H1 (cell line): ENCODE data around the gene PHTF2. TPM values are rescaled to one million over a fixed set of nuclear protein-coding genes. Genes with fewer than 3 reads are reported as not detected.

Experiments
- CTCF ChIA-PET: fragments of 300-600 bp; sonication (Branson Sonifier 250); formaldehyde crosslinking; loops from one replicate; lab custom pipeline; 2021; ENCODE audit not compliant: partially characterized antibody; lab: Charles Lee
- POLR2A ChIA-PET: fragments of 300-600 bp; sonication (Branson Sonifier 250); formaldehyde crosslinking; loops from one replicate; lab custom pipeline; 2021; ENCODE audit warnings: inconsistent platforms; ENCODE audit not compliant: partially characterized antibody; lab: Charles Lee
- DNase-seq, 2 experiments: peaks; one replicate each; pipeline versions ENCODE4 v3.0.0 to v3.0.0-alpha.2; 2010 to 2022; ENCODE audit warnings: low spot score in 2 of 2, low read depth in 1 of 2, mixed read lengths in 1 of 2
- FAIRE-seq: peaks from 2 replicates; lab custom pipeline; 2011; peaks lifted over from hg19 to GRCh38; lab: Jason Lieb, UNC
- H2AFZ ChIP-seq: 2 replicates; pipeline ENCODE4 v1.8.1; 2012; ENCODE audit warnings: low read length, inconsistent platforms
- H2AK5ac ChIP-seq: 2 replicates; pipeline ENCODE4 v1.6.1; 2013; ENCODE audit warnings: low read depth, low read length
- H2BK120ac ChIP-seq: replicated peaks from 2 replicates; pipeline ENCODE3; 2013; ENCODE audit warnings: low read depth, low read length, inconsistent platforms
- H2BK12ac ChIP-seq: 2 replicates; pipeline ENCODE4 v1.6.1; 2013; ENCODE audit warnings: low read depth, low read length
- H2BK15ac ChIP-seq: 2 replicates; pipeline ENCODE4 v1.6.1; 2013; ENCODE audit warnings: low read length
- H2BK20ac ChIP-seq: 2 replicates; pipeline ENCODE4 v1.6.1; 2013; ENCODE audit warnings: low read length
- H2BK5ac ChIP-seq: 2 replicates; pipeline ENCODE4 v1.6.1; 2013; ENCODE audit warnings: low read depth, low read length
- H3K14ac ChIP-seq: 2 replicates; pipeline ENCODE4 v1.6.1; 2013; ENCODE audit warnings: inconsistent platforms; ENCODE audit not compliant: insufficient read length
- H3K18ac ChIP-seq: 2 replicates; pipeline ENCODE4 v1.6.1; 2013; ENCODE audit warnings: low read length; ENCODE audit errors: extremely low read depth
- H3K23ac ChIP-seq: 2 replicates; pipeline ENCODE4 v1.6.1; 2013; ENCODE audit warnings: inconsistent platforms; ENCODE audit not compliant: insufficient read length
- H3K23me2 ChIP-seq: 2 replicates; pipeline ENCODE4 v1.6.1; 2013; ENCODE audit warnings: low read depth, low read length
- H3K27ac ChIP-seq: 2 replicates; pipeline ENCODE4 v1.6.1; 2011; ENCODE audit warnings: low read depth, low read length, inconsistent platforms
- H3K27me3 ChIP-seq, 4 experiments: replicated peaks in 1 of 4; 1 replicate in 1 of 4; 2 replicates in 3 of 4; pipeline versions ENCODE4 v1.6.1 to v1.8.1; 2011 to 2013; ENCODE audit warnings: low read length in 3 of 4, mild to moderate bottlenecking in 3 of 4, inconsistent platforms in 2 of 4, mixed read lengths in 2 of 4, moderate library complexity in 1 of 4; ENCODE audit not compliant: control insufficient read depth in 3 of 4, insufficient read depth in 3 of 4; ENCODE audit errors: extremely low read depth in 1 of 4
- H3K36me3 ChIP-seq, 4 experiments: 2 replicates each; pipeline versions ENCODE4 v1.6.1 to v1.8.1; 2011 to 2013; ENCODE audit warnings: mild to moderate bottlenecking in 4 of 4, low read length in 3 of 4, moderate library complexity in 2 of 4, control low read depth in 1 of 4, inconsistent platforms in 1 of 4; ENCODE audit not compliant: insufficient read depth in 4 of 4, control insufficient read depth in 2 of 4
- H3K4ac ChIP-seq: replicated peaks from 2 replicates; pipeline ENCODE3; 2013; ENCODE audit warnings: low read length, low read depth, mixed read lengths, inconsistent platforms; ENCODE audit not compliant: insufficient read length
- H3K4me1 ChIP-seq, 4 experiments: replicated peaks in 1 of 4; 1 replicate in 1 of 4; 2 replicates in 3 of 4; pipeline versions ENCODE4 v1.6.1 to v1.8.1; 2011 to 2013; ENCODE audit warnings: low read length in 3 of 4, inconsistent platforms in 2 of 4, mixed read lengths in 1 of 4; ENCODE audit not compliant: insufficient read depth in 4 of 4, control insufficient read depth in 3 of 4
- H3K4me2 ChIP-seq, 2 experiments: 2 replicates each; pipeline versions ENCODE4 v1.6.1 to v1.8.1; 2011 to 2013; ENCODE audit warnings: low read depth in 2 of 2, low read length in 2 of 2, control low read depth in 1 of 2, inconsistent platforms in 1 of 2, mild to moderate bottlenecking in 1 of 2; ENCODE audit not compliant: insufficient read depth in 1 of 2
- H3K4me3 ChIP-seq, 4 experiments: fragments of 200-600, 300-600 bp in 1 of 4; sonication (generic), shearing (Covaris generic), sonication (Bioruptor Twin) in 1 of 4; 2 replicates each; pipeline versions ENCODE4 v1.5.1 to v1.8.1; 2011 to 2016; ENCODE audit warnings: low read length in 4 of 4, low read depth in 3 of 4, control low read depth in 2 of 4, inconsistent platforms in 2 of 4, mild to moderate bottlenecking in 2 of 4, mixed read lengths in 1 of 4, moderate library complexity in 1 of 4; ENCODE audit not compliant: insufficient read depth in 2 of 4; ENCODE audit errors: extremely low read depth in 1 of 4
- H3K56ac ChIP-seq: replicated peaks from 2 replicates; pipeline ENCODE3; 2013; ENCODE audit warnings: low read depth, mild to moderate bottlenecking, mixed read lengths, low read length, inconsistent platforms; ENCODE audit not compliant: insufficient read length
- H3K79me1 ChIP-seq: 2 replicates; pipeline ENCODE4 v1.6.1; 2013; ENCODE audit warnings: low read depth, low read length, control low read depth
- H3K79me2 ChIP-seq, 2 experiments: 2 replicates each; pipeline versions ENCODE4 v1.6.1 to v1.8.1; 2012 to 2013; ENCODE audit warnings: low read length in 2 of 2, mild to moderate bottlenecking in 2 of 2, inconsistent platforms in 1 of 2; ENCODE audit not compliant: insufficient read depth in 2 of 2, control insufficient read depth in 1 of 2
- H3K9ac ChIP-seq, 4 experiments: replicated peaks in 1 of 4; 1 replicate in 1 of 4; 2 replicates in 3 of 4; pipeline versions ENCODE4 v1.6.1 to v1.8.1; 2011 to 2013; ENCODE audit warnings: low read depth in 3 of 4, low read length in 3 of 4, control low read depth in 2 of 4, mild to moderate bottlenecking in 2 of 4, moderate library complexity in 2 of 4, inconsistent platforms in 1 of 4; ENCODE audit errors: extremely low read depth in 1 of 4
- H3K9me3 ChIP-seq, 2 experiments: 2 replicates each; pipeline versions ENCODE4 v1.6.1 to v1.8.1; 2012 to 2013; ENCODE audit warnings: mild to moderate bottlenecking in 2 of 2, moderate library complexity in 2 of 2, control low read depth in 1 of 2, inconsistent platforms in 1 of 2, low read depth in 1 of 2, low read length in 1 of 2, mixed read lengths in 1 of 2; ENCODE audit not compliant: insufficient read depth in 2 of 2
- H4K20me1 ChIP-seq, 2 experiments: replicated peaks in 1 of 2; 2 replicates each; pipeline versions ENCODE3 to v1.8.1; 2011 to 2013; ENCODE audit warnings: inconsistent platforms in 2 of 2, low read length in 2 of 2, mild to moderate bottlenecking in 1 of 2; ENCODE audit not compliant: insufficient read depth in 2 of 2, control insufficient read depth in 1 of 2
- H4K5ac ChIP-seq: 2 replicates; pipeline ENCODE4 v1.6.1; 2013; ENCODE audit warnings: low read length, low read depth, mixed read lengths, inconsistent platforms; ENCODE audit not compliant: insufficient read length
- H4K8ac ChIP-seq: 2 replicates; pipeline ENCODE4 v1.8.0; 2013; ENCODE audit warnings: mild to moderate bottlenecking, moderate library complexity, low read length, inconsistent platforms; ENCODE audit not compliant: insufficient read depth; ENCODE audit errors: extremely low read depth
- H4K91ac ChIP-seq: replicated peaks from 2 replicates; pipeline ENCODE3; 2013; ENCODE audit warnings: low read length, mixed read lengths, inconsistent platforms; ENCODE audit not compliant: insufficient read length
- CEBPB ChIP-seq: IDR thresholded peaks from 2 replicates; pipeline ENCODE4 v1.6.1; 2012; ENCODE audit warnings: low read depth, low read length
- CTBP2 ChIP-seq: IDR thresholded peaks from 2 replicates; pipeline ENCODE4 v1.7.0; 2011; ENCODE audit warnings: borderline replicate concordance, mild to moderate bottlenecking, moderate library complexity, mixed read lengths, low read length; ENCODE audit not compliant: insufficient read depth, insufficient read length
- JUND ChIP-seq: IDR thresholded peaks from 2 replicates; pipeline ENCODE4 v1.6.1; 2011; ENCODE audit warnings: mild to moderate bottlenecking, improper control_type of control experiment, low read length
- KDM1A ChIP-seq: fragments of 200-600, 300-600 bp; sonication (generic); IDR thresholded peaks from 2 replicates; pipeline ENCODE4 v1.7.1; 2016; ENCODE audit warnings: mild to moderate bottlenecking, low read length, borderline replicate concordance
- KDM4A ChIP-seq: IDR thresholded peaks from one replicate; pipeline ENCODE4 v1.7.1; 2012; ENCODE audit warnings: low read depth, mild to moderate bottlenecking, moderate library complexity, low read length, inconsistent platforms; ENCODE audit not compliant: severe bottlenecking
- SIRT6 ChIP-seq: IDR thresholded peaks from one replicate; pipeline ENCODE4 v1.7.1; 2012; ENCODE audit warnings: low read length, inconsistent platforms
- TAF7 ChIP-seq: optimal IDR thresholded peaks from 2 replicates; pipeline ENCODE3; 2011; ENCODE audit warnings: low read depth, mild to moderate bottlenecking, inconsistent platforms, low read length, moderate library complexity, borderline replicate concordance
- WGBS, 2 experiments: shearing (Covaris generic) in 1 of 2; methylation state at CpG; one replicate each; pipeline versions ENCODE4 v1.1.6 to v1.1.7; 2013 to 2015; ENCODE audit warnings: low lambda C conversion rate in 2 of 2, mixed read lengths in 2 of 2, inconsistent platforms in 1 of 2, low coverage in 1 of 2, missing lambda C conversion rate in 1 of 2; ENCODE audit not compliant: insufficient replicate concordance in 2 of 2, insufficient coverage in 1 of 2, insufficient read length in 1 of 2; ENCODE audit errors: extremely low coverage in 1 of 2, missing lambda C conversion rate in 1 of 2; 5-methylcytosine and 5-hydroxymethylcytosine counted together
- polyA plus RNA-seq, 7 experiments: library from polyadenylated mRNA; depleted of rRNA in 3 of 7; stranded (reverse) in 5 of 7; unstranded in 2 of 7; fragments of >200 nt in 5 of 7; fragments of 200-250 nt in 2 of 7; gene quantifications; 1 replicate in 5 of 7; 2 replicates in 1 of 7; 4 replicates in 1 of 7; pipeline versions ENCODE4 v1.2.1 to v1.2.3, GENCODE V29; 2011 to 2013; ENCODE audit warnings: missing spikeins in 2 of 7, mixed read lengths in 2 of 7
- total RNA-seq: library from RNA; stranded (reverse); fragmentation: NEBNext Ultra II Directional; extraction: Animal tissue kit (Norgen Biotek cat#: 25700); gene quantifications from 2 replicates; pipeline ENCODE4 v1.2.1, GENCODE V29; 2021

Gene PHTF2
- total and polyA plus RNA-seq, 2 of the 8 experiments (the other 6 are each of a cell fraction or from before 2014, with no cell fraction given): 9.0 to 25.4 TPM

DNA sequence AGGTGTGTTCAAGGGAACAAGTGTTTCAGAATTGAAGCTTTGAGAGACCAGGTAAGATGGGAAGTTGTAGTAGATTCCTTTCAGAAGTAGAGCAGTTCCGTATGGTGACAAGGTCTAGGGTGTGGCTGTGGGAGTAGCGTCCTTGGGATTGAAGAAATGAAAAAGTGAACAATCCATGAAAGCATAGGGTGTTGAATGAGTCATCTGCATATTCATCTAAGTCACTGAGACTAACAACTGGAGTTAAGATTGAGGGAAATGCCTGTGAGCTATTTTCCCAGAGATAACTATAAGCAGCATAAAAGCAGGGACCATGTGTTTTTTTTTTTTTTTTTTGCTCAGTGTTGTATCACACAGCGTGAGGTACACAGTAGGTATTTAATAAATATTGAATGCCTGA is 134.8 kb downstream of the PHTF2 start:
- CTCF ChIA-PET: interaction anchor here (0.7 to 1.9 kb wide), 5 partner anchors 9 to 135 kb away, joined by 3 to 5 read pairs (median 4); partner anchors contain the start of genes PHTF2 and TMEM60
- FAIRE-seq: peak; percentile 13

More for the DNA sequence above, 134.8 kb downstream of the PHTF2 start:
- Histone ChIP-seq H4K8ac (no peak overlapping the region), H3K4me1 (peaks cover 0 to 3% (median 0%) of the 10 kb centered on the region in 4 experiments; a peak in 1 of 7 replicates), H2AK5ac (no peak overlapping the region), H3K14ac (no peak overlapping the region), H3K23me2 (no peaks in the 10 kb centered on the region), H2BK15ac (no peak overlapping the region), H3K56ac (no peak overlapping the region), H4K5ac (no peak overlapping the region), H3K36me3 (no peaks in the 10 kb centered on the region), H3K4me3 (no peak overlapping the region), H3K9ac (no peak overlapping the region), H3K79me2 (no peaks in the 10 kb centered on the region), H2BK20ac (no peak overlapping the region), H2BK120ac (no peak overlapping the region), H4K20me1 (no peaks in the 10 kb centered on the region), H2BK12ac (no peak overlapping the region), H3K4me2 (no peak overlapping the region), H2AFZ (no peak overlapping the region), H3K4ac (no peak overlapping the region), H4K91ac (no peak overlapping the region), H3K79me1 (no peaks in the 10 kb centered on the region), H3K27ac (no peak overlapping the region), H3K18ac (no peak overlapping the region), H3K9me3 (no peaks in the 10 kb centered on the region), H3K23ac (no peak overlapping the region), H2BK5ac (no peak overlapping the region), H3K27me3 (no peaks in the 10 kb centered on the region)
- 82% methylated on average over 3 of the region's 3 CpGs; no CpG with 5 or more reads in 1 of the 2 experiments for WGBS, 2 experiments
- no peak for TF ChIP-seq KDM1A
- no peak for TF ChIP-seq CTBP2
- no peak for TF ChIP-seq JUND
- TF ChIP-seq KDM4A: no peak
- no peak for TF ChIP-seq TAF7
- no peak for TF ChIP-seq CEBPB
- TF ChIP-seq SIRT6: no peak
- no peak for DNase-seq
- POLR2A ChIA-PET: interaction anchor here (0.7 kb wide), 2 partner anchors 100 to 297 kb away, joined by 3 to 4 read pairs; no protein-coding TSS in a partner anchor
